Activated CD8-positive, alpha-beta memory T cell treated with anti-CD3 and anti-CD28 coated beads, Interleukin-2, amount 50 U/mL, for 24 hours (primary cell): Measurements from ENCODE around the gene LYSMD4.
"Not testable (repeated sequence)": the region's sequence is repeated elsewhere in the genome, so short reads cannot be mapped to it uniquely, and the experiment has no call there.

Experiments
- DNase-seq: peaks from one replicate; pipeline ENCODE4 v3.0.0-alpha.2; 2020; ENCODE audit errors: extremely low read depth

Gene LYSMD4

DNA sequence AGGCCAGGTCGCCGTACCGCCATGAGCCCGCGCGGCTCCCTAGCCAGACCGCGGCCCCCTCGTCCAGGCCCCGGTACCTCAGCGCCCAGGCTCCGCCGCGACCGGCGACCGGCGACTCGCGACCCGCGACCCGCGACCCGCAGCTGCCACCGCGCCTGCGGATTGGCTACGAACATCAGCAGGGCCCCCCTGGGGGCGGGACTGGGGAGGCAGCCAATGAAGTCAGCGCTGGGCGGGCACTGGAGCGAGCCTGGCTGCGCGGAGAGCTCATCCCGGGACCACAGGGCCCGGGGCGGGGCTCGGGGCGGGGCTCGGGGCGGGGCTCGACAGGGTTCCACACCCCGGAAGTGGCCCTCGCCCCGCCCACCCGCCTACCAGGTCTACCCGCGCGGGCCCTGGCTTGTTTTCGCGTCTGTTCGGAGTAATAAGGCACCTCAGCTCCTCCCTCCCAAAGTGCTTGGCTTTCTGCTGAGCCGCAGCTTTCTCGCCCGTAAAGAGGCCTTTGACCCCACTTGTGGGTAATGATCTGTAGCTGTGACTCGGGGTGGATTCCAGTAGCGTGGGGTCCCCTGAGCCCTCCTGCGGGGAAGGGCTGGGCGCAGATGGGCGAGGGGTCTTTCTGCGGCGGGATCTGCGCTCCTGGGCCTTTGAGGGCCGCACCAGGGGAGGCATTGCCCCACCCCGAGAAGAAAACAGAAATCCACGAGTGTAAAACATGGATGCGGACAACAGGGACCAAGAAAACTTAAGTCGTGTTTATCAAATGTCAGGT, at the start of gene LYSMD4:
Gene LYSMD4, minus strand, starts transcription at position 170 of the 772 bp plus-strand sequence. CDS start 1,438 bp downstream, outside the sequence.
- peak; percentile 97 for DNase-seq

DNA sequence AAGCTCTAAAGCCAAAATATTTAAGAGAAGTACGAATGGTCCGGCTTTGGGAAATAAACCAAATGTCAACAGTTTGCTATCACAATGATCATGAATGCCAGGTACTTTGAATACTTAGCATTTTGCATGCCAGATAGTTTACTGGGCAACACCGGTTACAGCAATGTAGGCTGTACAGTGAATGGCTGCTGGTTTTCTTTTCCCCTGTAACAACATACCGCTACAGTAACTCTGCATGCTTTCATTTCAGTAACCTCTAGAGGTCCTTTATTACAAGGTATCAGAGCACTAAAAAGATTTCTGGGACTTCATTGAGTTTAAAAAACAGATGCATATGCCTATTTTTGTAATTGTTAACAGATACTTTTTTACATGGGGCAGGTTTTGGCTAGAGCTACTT, 48.8 kb upstream of the LYSMD4 start:
- not testable (repeated sequence) for DNase-seq

DNA sequence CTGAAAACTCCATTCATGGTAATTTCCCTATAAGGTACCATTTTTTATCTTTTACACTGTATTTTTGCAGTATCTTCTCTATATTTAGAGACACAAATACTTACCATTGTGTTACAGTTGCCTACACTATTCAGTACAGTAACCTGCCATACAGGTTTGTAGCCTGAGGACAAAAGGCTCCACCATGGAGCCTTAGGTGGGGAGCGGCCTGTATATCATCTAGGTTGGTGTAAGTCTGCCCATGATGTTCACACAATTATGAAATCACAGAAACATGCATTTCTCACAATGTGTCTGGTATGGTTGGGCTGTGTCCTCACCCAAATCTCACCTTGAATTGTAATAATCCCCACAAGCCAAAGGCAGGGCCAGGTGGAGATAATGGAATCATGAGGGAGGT, 43.9 kb upstream of the LYSMD4 start:
- DNase-seq, result no peak

DNA sequence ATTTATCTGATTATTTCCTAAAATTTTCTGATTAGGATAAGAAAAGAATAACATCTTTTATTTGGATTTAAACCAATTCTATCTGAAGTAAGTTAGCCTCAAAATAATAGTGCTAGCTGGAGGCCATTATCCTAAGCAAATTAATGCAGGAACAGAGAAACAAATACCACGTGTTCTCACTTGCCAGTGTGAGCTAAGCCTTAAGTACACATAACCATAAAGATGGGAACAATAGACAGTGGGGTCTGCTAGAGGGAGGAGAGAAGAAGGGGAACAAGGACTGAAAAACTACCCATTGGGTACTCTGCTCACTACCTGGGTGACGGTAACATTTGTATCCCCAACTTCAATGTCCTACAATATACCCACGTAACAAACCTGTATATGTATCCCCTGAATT, 31.3 kb upstream of the LYSMD4 start:
- DNase-seq, result no peak

DNA sequence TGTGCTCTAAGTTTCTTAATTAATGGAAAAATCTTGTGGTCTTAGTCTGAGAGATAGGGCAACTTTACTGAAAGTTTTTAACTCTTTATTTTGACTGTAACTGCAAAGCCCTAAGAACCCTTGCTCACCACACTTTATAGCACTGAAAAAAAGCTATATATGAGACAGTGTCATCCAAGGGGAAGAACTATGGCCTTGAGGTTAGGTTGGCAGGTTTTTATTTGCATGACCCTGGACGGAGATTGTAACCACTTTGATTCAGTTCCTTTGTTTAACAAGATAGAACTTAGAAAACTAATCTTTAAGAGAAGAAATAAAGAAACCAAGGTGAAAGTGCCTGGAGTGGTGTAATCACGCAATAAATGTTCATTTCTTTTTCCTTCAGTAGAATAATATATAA, 30.6 kb upstream of the LYSMD4 start:
- no peak for DNase-seq

DNA sequence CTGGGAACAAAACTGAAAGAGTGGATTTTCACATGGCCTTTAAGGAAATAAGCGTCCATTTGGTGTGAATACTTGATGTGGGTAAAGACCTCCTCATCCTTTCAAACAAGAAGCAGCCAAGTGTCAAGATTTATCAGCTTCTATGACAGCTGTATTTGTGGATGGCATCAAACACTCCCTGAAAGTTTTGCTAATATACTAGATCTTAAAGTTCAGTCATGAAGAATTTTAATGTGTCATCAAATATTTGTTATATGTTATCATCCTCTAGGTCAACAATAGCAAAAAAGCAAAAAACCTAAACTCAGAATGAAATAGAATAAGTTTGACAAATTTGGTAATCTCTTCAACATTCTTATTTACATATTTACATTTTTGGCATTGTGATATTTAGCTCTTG, 29.1 kb upstream of the LYSMD4 start:
- DNase-seq, result no peak

DNA sequence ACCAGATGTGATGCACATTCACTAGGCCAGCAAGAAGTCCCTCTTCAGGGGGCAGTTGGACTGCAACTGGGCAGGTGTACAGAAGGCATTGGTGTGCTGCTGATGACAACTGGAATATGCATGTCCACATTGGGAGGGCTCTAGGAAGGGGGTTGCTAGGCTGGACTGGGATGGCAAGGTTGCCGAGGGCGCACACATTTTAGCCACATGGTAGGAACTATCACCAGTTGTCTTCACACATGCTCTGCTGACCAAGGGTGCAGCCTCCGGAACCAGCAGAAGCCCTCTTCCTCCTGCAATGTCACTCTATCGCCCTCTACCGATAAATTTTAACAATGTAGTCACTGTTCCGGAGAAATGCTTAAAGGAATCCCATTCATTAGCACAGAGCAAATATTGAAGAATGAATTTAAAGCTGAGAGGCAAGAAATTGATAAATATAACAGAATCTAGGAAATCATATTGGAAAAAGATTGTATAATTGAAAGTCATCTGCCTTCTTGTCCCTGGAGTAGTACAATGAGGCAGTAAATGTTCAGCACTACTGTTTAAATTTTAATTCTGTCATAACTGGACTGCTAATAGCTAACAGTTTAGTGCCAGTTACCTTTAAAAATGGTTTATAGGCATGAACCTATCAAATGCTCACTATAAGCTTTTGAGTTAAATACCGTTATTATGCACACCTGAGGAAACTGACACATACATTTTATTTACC, 22.6 kb upstream of the LYSMD4 start:
- no peak for DNase-seq

DNA sequence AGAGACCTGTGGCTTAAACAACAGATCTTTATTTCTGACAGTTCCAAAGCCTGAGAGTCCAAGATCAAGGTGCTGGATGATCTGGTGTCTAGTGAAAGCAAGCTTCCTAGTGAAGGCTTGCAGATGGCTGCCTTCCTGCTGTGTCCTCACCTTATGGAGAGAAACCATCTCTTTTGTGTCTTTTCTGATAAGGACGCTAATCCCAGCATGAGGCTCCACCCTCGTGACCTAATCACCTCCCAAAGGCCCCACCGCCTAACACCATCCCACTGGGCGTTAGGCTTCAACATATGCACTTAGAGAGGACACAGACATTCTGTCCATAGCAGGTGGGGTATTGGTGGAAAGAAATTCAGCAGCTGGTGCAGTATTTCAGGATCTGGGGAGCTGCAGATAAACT, 19.8 kb upstream of the LYSMD4 start:
- DNase-seq, result no peak

DNA sequence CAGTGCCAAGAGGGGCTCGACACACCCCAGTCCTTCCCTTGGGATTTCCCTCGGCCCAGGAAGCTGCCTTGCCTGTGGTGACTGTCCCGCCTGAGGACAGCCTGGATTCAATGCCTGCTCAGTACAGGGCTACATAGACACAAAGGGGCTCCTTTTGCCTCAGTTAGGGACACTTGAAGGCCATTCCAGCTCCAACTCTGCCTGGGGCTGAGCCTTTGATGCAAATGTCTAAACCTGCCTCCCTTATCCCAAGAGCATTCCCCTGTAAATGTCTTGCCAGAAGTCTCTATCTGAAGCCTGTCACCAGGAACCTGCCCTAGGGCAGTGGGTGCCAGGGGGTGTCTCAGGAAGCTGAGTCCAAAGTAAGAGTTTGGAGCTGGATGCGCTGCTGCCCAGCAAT, 19.3 kb upstream of the LYSMD4 start:
- DNase-seq, result no peak

DNA sequence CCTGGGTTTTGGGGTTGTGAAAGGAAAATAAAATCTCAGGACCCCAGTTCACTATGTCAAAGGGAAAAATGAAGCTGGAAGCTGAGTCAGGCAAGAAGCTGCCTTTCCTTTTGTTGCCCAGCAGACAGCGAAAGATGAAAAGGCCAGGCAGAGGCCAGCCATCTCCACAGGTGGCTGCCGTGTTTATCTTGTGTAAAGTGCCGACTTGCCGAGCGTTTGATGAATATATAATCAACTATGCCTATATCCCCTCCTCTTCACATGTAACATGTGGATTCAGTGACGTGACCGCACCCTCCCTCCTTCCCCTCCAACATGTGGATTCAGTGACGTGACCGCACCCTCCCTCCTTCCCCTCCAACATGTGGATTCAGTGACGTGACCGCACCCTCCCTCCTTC, 17.1 kb upstream of the LYSMD4 start:
- not testable (repeated sequence) for DNase-seq

DNA sequence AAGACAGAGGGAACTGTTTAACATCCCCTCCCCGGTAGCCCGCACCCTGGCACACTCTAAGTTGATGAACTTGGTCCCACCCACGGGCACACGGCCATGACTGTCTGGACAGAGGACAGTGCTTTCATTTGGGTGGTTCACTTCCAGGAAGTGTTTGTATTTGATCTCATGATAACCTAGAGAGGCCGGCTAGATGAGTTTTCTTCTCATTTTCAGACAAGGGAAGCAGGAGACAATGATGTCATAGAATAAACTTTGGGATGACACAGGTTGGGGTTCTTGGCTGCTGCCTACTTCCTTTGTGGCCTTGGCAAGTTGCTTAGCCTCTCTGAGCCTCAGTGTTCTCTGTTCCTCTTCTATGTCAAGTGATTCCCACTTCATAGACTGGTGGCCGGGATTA, 16.1 kb upstream of the LYSMD4 start:
- no peak for DNase-seq

DNA sequence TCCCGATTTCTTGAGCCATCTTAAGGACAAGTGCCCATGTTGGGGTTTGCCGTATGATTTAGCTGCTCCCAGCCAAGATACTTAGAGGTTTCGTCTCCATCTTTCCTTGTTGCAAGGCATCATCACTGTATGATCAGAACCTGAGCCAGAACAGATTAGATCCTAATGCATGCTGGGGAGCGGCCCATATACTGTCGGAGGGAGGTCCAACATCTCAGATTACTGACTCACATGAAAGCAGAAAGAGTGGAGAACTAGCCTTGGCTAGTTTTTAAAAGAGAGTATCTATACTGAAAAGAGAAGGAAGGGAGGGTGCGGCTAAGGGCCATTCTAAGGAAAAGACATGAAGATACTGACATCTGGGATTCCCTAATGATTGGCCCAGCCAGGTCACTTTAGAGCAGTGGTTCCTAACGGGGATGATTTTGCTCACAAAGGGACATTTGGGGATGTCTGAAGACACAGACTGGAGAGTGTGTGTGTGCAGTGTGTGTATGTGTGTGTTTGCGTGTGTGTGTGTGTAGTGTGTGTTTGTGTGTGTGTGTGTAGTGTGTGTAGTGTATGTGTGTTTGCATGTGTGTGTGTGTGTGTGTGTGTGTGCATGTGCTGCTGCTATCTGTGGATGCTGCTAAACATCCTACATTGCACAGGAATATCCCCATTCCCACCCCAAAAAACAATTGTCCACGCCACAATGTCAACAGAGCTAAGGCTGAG, 12.3 kb upstream of the LYSMD4 start:
- DNase-seq, result no peak

DNA sequence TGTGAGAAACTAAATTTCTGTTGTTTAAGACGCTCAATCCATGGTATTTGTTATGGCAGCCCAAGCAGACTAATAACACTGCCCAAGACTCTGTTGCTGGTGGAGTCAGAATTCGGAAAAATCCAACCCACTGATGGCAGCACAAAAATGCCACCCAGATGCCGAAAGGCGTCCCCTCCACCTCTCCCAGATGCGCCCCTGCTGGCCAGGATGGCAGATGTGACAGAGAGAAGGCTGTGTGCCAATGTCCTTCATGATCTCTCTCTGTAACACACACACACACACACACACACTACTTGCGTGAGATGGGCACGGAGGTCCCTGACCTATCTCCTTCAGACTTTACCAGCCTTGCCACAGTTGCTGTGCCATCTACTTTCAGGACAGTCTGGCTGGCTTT, 10.9 kb upstream of the LYSMD4 start:
- DNase-seq, result no peak

DNA sequence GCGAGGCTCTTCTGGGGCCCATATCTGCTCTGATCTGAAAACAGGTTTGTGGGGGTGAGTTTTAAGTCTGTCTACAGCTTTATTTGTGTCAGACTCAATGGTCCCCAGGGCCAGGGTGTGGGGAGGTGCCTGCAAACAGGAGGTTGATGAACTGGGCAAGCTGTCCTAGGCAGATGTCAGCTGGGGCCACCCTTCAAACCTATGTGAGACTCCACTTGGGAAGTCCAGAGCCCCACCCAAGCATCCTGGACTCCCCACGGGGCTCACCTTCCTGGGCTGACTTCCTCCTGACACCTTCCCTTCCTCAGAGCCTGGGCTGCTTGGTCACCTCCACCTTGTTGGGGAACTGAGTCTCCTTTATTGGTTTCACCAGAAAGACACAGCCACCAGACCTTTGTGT, 8.6 kb upstream of the LYSMD4 start:
- DNase-seq, result no peak

DNA sequence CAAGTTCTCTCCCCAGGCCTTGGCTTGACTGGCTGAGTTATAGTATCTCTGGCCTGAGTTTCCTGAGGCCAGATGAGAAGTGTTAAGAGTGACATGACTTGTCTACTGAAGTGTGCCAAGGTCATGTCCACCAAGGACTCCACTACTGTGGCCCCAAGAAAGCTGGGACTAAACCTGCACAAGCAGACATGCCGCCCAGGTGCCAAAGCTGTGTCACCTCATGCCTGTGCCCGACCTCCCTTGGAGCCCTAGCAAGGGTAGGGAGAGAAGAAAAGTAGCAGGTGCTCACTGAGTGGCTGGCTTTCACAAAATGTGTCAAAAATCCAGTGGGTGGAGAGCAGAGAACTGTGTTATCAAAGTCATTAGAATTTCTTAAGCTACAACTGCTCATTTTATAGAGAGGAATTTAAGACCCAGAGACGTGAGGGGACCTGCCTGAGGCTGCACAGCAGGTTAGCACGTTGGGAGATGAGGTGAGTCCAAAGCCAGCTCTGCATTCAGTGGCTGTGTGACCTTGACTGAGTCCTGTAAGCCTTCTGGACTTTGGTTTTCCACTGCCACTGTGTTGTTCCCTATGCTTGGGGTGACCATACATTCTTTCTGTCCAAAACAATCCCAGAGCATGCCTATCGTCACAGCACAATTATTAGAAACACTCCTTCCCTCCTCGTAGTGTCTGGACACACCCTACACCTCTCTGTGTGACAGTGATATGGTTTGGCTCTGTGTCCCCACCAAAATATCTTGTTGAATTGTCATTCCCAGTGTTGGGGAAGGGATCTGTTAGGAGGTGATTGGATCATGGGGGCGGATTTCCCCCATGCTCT, 5.0 kb upstream of the LYSMD4 start:
- DNase-seq, result no peak

DNA sequence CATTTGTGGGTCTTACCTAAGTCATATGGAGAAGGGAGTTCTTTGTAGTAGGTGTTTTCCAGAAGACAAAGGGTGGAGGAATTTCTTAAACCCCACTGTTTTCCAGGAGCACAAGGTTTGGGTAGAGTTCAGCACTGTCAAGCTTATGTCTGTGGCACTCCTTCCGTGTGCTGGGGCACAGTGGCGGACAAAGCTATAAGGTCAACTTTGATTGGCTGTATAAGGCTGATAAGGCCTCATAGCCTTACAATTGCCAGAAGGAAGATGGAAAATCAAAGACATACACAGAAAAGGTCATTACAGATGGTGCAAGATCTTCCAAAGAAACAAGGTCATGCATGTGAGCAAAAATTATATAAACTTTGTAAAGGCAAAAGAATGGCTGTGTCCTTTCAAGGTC, 3.5 kb upstream of the LYSMD4 start:
- DNase-seq, result no peak

DNA sequence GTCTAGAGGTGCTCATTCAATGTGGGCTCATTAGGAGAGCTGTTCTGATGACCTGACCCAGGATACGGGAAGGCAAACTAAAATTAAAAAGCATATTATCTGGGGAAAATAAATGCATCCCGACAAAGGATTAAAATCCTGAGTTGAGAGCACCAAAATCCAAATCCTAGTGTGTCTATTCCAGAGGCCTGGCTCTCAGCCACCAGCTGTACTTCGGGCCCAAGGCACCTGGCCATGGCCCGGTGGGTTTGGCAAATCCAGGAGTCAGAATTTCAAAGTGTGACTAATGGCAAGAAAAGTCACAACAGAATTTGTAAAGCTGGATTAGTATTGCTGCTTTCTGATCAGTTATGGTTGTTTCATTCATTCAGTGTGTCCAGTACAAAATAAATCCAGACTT, 2.6 kb upstream of the LYSMD4 start:
- no peak for DNase-seq

DNA sequence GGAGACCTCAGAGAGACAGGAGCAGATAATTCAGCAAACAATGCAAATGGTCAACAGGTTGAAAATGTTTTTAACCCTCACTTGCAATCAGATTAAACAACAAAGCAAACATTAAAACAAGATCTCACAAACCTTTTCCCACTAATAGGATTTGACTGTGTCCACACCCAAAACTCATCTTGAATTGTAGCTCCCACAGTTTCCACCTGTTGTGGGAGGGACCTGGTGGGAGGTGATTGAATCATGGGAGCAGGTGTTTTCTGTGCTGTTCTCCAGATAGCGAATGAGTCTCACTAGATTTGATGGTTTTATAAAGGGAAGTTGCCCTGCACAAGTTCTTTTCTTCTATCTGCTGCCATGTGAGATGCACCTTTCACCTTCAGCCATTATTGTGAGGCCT, 1.3 kb upstream of the LYSMD4 start:
- DNase-seq, result no peak

DNA sequence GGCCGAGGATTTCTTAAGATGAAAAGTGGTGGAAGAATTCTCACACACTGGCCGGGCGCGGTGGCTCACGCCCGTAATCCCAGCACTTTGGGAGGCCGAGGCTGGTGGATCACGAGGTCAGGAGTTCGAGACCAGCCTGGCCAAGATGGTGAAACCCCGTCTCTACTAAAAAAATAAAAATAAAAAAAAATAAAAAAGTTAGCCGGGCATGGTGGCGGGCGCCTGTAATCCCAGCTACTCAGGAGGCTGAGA, 729 bp upstream of the LYSMD4 start:
- DNase-seq, result not testable (repeated sequence)

DNA sequence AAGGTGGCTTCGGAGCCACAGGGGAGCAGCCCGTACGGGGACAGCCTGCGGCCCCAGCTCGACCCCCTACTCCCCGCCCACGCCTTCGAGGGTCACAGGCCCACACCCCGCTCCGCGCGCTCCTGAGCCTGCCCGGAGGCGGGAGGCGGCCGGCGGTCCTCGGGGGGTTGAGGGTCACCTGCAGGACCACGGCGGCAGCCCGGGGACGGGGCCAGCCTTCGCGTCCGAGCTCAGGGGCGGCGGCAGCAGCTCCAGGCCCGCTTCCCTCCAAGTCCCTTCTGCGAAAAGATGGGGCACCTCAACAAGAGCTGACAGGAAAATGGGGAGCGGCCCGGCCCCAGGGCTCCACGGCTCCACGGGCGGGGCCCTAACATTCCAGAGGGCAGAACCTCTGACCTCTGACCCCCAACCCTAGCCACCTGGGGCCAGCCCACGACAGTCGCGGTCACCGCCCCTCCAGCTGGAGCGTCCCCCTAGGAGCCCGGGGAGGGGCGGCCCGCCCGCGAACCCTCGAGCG, 428 bp downstream of the LYSMD4 start:
- no peak for DNase-seq

DNA sequence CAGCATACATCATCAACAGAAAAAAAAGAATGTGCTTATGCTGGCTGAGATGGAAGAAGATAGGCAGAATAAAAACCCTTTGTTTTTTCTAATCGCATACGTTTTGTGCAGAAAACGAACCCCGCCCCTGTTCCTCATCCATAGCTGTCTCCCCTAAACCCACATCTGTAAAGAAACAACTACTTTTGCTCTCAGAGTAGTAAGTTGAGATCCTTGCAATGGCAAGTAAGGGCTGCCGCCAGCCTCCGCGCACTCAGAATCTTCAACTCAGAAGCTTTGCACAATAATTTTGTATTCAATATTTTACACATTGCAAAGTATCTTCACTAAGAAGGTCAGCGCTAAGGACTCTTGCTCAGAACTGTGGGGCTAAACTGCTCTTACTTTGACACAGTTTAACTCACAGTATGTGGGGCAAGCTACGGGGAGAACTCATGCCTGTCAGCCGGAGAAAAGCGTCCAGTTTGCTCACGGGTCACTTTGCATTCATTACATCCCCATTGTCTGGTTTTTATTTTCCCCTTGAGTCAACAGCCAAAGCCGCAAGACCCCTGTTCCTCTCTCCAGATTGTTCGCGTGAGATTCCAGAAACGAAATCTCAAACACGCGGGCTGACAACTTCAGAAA, 1.0 kb downstream of the LYSMD4 start:
- no peak for DNase-seq
